PC-3 (cell line): Measurements from ENCODE around the gene FUBP1. TPM values are rescaled to one million over a fixed set of nuclear protein-coding genes. Genes with fewer than 3 reads are reported as not detected.

ENCODE experiments used
- ATAC-seq: fragments of 200-7000 bp; cut with Tn5 transposase; 2 replicates; pipeline ENCODE4 v1.9.1; 2020; ENCODE audit warnings: mild to moderate bottlenecking, moderate library complexity
- BruUV-seq: library from RNA; stranded (reverse); fragments of 400-500 nt; replicated peaks from 2 replicates; lab custom pipeline; 2021; lab: Mats Ljungman, UMichigan
- CTCF ChIA-PET: fragments of 300-600 bp; sonication (Branson Sonifier 250); formaldehyde crosslinking; loops from one replicate; lab custom pipeline; 2022; ENCODE audit warnings: antibody characterized with exemption; lab: Charles Lee
- POLR2A ChIA-PET: fragments of 300-600 bp; sonication (Branson Sonifier 250); formaldehyde crosslinking; loops from one replicate; lab custom pipeline; 2022; ENCODE audit warnings: antibody characterized with exemption; ENCODE audit not compliant: unreplicated experiment; lab: Charles Lee
- DNase-seq: peaks from one replicate; pipeline ENCODE4 v3.0.0-alpha.2; 2015
- H2AFZ ChIP-seq: fragments of 300-600 bp; sonication (generic); 2 replicates; pipeline ENCODE4 v1.6.0; 2016; ENCODE audit warnings: antibody characterized with exemption, low read length
- H3F3A ChIP-seq: fragments of 300-600 bp; sonication (generic); one replicate; pipeline ENCODE4 v1.6.0; 2017; ENCODE audit warnings: antibody characterized with exemption, low read length, control low read depth, mild to moderate bottlenecking; ENCODE audit not compliant: unreplicated experiment
- H3K27ac ChIP-seq: fragments of 300-600 bp; sonication (generic); 2 replicates; pipeline ENCODE4 v1.5.1; 2016; ENCODE audit warnings: mild to moderate bottlenecking, low read length
- H3K27me3 ChIP-seq: fragments of 300-600 bp; sonication (generic); 2 replicates; pipeline ENCODE4 v1.6.1; 2016; ENCODE audit warnings: low read length, mixed read lengths
- H3K36me3 ChIP-seq: fragments of 300-600 bp; sonication (generic); 2 replicates; pipeline ENCODE4 v1.6.1; 2016; ENCODE audit warnings: low read depth, mixed run types, low read length, mixed read lengths
- H3K4me1 ChIP-seq: fragments of 300-600 bp; sonication (generic); 2 replicates; pipeline ENCODE4 v1.5.1; 2016; ENCODE audit warnings: low read length; ENCODE audit not compliant: insufficient read depth
- H3K4me2 ChIP-seq: fragments of 300-600 bp; sonication (generic); 2 replicates; pipeline ENCODE4 v1.6.0; 2016; ENCODE audit warnings: low read length
- H3K4me3 ChIP-seq: fragments of 300-600 bp; sonication (generic); 2 replicates; pipeline ENCODE4 v1.5.1; 2016; ENCODE audit warnings: mild to moderate bottlenecking, low read length, mixed read lengths
- H3K79me2 ChIP-seq: fragments of 300-600 bp; sonication (generic); 2 replicates; pipeline ENCODE4 v1.6.1; 2017; ENCODE audit warnings: low read length, mixed read lengths
- H3K9ac ChIP-seq: fragments of 300-600 bp; sonication (generic); 2 replicates; pipeline ENCODE4 v1.6.0; 2016; ENCODE audit warnings: mild to moderate bottlenecking, low read length
- H3K9me2 ChIP-seq: fragments of 300-600 bp; sonication (generic); replicated peaks from 2 replicates; pipeline ENCODE4 v1.6.1; 2016; ENCODE audit warnings: mixed run types, low read length, mixed read lengths
- H3K9me3 ChIP-seq: fragments of 300-600 bp; sonication (generic); 2 replicates; pipeline ENCODE4 v1.6.1; 2016; ENCODE audit warnings: low read length, mixed read lengths
- H4K20me1 ChIP-seq: fragments of 300-600 bp; sonication (generic); 2 replicates; pipeline ENCODE4 v1.6.1; 2016; ENCODE audit warnings: low read length, mixed read lengths
- CTCF ChIP-seq: fragments of 300-600 bp; sonication (generic); conservative IDR thresholded peaks from 2 replicates; pipeline ENCODE4 v1.5.1; 2017; ENCODE audit warnings: antibody characterized with exemption, low read depth, mild to moderate bottlenecking, low read length
- EZH2 ChIP-seq: fragments of 300-600 bp; sonication (generic); IDR thresholded peaks from one replicate; pipeline ENCODE4 v1.6.1; 2017; ENCODE audit warnings: antibody characterized with exemption, mild to moderate bottlenecking, low read length; ENCODE audit not compliant: unreplicated experiment
- EZH2phosphoT487 ChIP-seq: fragments of 300-600 bp; sonication (generic); IDR thresholded peaks from 2 replicates; pipeline ENCODE4 v1.6.1; 2018; ENCODE audit warnings: mild to moderate bottlenecking, antibody characterized with exemption, low read length, borderline replicate concordance
- intact Hi-C: fragments of 100-400 bp; cut with micrococcal nuclease; formaldehyde crosslinking; loops from 2 replicates; pipeline ENCODE4 v1.9.0; 2023
- total RNA-seq: library from RNA; depleted of rRNA; stranded (reverse); fragments of >200 nt; gene quantifications from 2 replicates; pipeline ENCODE4 v1.2.3, GENCODE V29; 2014

FUBP1 gene
- total RNA-seq, 1 experiment from 2014 or later = 81.5 TPM

GRCh38 chr1:77955709-77956108, 23.2 kb downstream of the FUBP1 start:
- H3K36me3 ChIP-seq = peaks cover 92% of the 10 kb centered on the region
- H3K4me3 ChIP-seq = no peak overlapping the region
- no peaks in the 10 kb centered on the region for H3K4me1 ChIP-seq
- peaks cover 13% of the 10 kb centered on the region for H3F3A ChIP-seq
- BruUV-seq = no TSS peak
- ATAC-seq (no peak), DNase-seq (no peak)
- no peak overlapping the region for H3K4me2 ChIP-seq
- no peak overlapping the region for H3K9ac ChIP-seq
- H3K9me2 ChIP-seq = no peaks in the 10 kb centered on the region
- H3K9me3 ChIP-seq = no peaks in the 10 kb centered on the region
- TF ChIP-seq EZH2phosphoT487 (no peak), CTCF (no peak), EZH2 (no peak)
- intact Hi-C loops = loop anchor here (2.0 kb wide), 1 partner anchor 21 kb away; no protein-coding TSS in a partner anchor
- H3K27me3 ChIP-seq = no peaks in the 10 kb centered on the region
- H3K79me2 ChIP-seq = peaks cover 36% of the 10 kb centered on the region
- ChIA-PET POLR2A (no interaction called here), CTCF (no interaction called here)
- H2AFZ ChIP-seq = no peak overlapping the region
- peaks cover 36% of the 10 kb centered on the region for H4K20me1 ChIP-seq
- H3K27ac ChIP-seq = no peak overlapping the region

GRCh38 chr1:77954521-77954920, 24.4 kb downstream of the FUBP1 start:
- H3K79me2 ChIP-seq = peaks cover 25% of the 10 kb centered on the region; the same call in 1 of the 2 replicates
- POLR2A ChIA-PET = interaction anchor here (0.6 kb wide), 1 partner anchor 25 kb away, joined by 8 read pairs; no protein-coding TSS in a partner anchor

More at GRCh38 chr1:77954521-77954920, 24.4 kb downstream of the FUBP1 start:
- DNase-seq (peak; percentile 21), ATAC-seq (peak; percentile 27; the same call in 1 of the 2 replicates)
- Histone ChIP-seq H3F3A (peaks cover 13% of the 10 kb centered on the region), H3K4me2 (no peak overlapping the region), H3K36me3 (peaks cover 91% of the 10 kb centered on the region), H3K27ac (no peak overlapping the region), H3K9me3 (no peaks in the 10 kb centered on the region), H3K4me1 (no peaks in the 10 kb centered on the region), H4K20me1 (peaks cover 26% of the 10 kb centered on the region), H3K9ac (no peak overlapping the region), H3K27me3 (no peaks in the 10 kb centered on the region), H3K9me2 (no peaks in the 10 kb centered on the region), H3K4me3 (no peak overlapping the region), H2AFZ (no peak overlapping the region)
- CTCF ChIA-PET = no interaction called here
- no TSS peak for BruUV-seq
- intact Hi-C loops = no loop called here
- TF ChIP-seq CTCF (no peak), EZH2phosphoT487 (no peak), EZH2 (no peak)
